GM12878 (cell line): ENCODE data around the gene DGKI. TPM values are rescaled to one million over a fixed set of nuclear protein-coding genes. Genes with fewer than 3 reads are reported as not detected.

Source experiments
- ATAC-seq: fragments of 200-7000 bp; cut with Tn5 transposase; 3 replicates; pipeline ENCODE4 v1.9.1; 2020; ENCODE audit warnings: mild to moderate bottlenecking, moderate library complexity
- BruUV-seq: library from RNA; stranded (reverse); fragments of 400-500 nt; replicated peaks from 2 replicates; lab custom pipeline; 2021; lab: Mats Ljungman, UMichigan
- CTCF ChIA-PET: fragments of 300-600 bp; sonication (Branson Sonifier 250); formaldehyde crosslinking; extraction: SDS; loops from one replicate; lab custom pipeline; 2021; ENCODE audit warnings: inconsistent platforms; lab: Yijun Ruan, JAX
- POLR2A ChIA-PET: fragments of 350-600 bp; formaldehyde crosslinking; extraction: SDS; loops from one replicate; lab custom pipeline; 2021; ENCODE audit warnings: inconsistent platforms; lab: Charles Lee
- RAD21 ChIA-PET: fragments of 300-600 bp; sonication (Branson Sonifier 250); formaldehyde crosslinking; loops from one replicate; lab custom pipeline; 2023; ENCODE audit warnings: antibody characterized with exemption; ENCODE audit not compliant: unreplicated experiment; lab: Charles Lee
- SMC1A ChIA-PET: fragments of 300-600 bp; sonication (Branson Sonifier 250); formaldehyde crosslinking; loops from one replicate; lab custom pipeline; 2023; ENCODE audit not compliant: unreplicated experiment, uncharacterized antibody; lab: Charles Lee
- DNase-seq: peaks from one replicate; pipeline ENCODE4 v3.0.0-alpha.2; 2011; ENCODE audit warnings: low read depth, low spot score
- FAIRE-seq: peaks from 3 replicates; lab custom pipeline; 2011; peaks lifted over from hg19 to GRCh38; lab: Jason Lieb, UNC
- H2AFZ ChIP-seq: 2 replicates; pipeline ENCODE4 v1.6.0; 2011; ENCODE audit warnings: low read depth, low read length, control low read depth; ENCODE audit not compliant: control insufficient read depth
- H3K27ac ChIP-seq: 2 replicates; pipeline ENCODE4 v1.5.1; 2011; ENCODE audit warnings: control low read depth; ENCODE audit not compliant: control insufficient read depth, insufficient read depth
- H3K27me3 ChIP-seq, 2 experiments: replicated peaks in 1 of 2; 2 replicates each; pipeline versions ENCODE4 v1.6.0 to v1.6.1; 2011; ENCODE audit warnings: low read length in 1 of 2; ENCODE audit not compliant: control insufficient read depth in 2 of 2, insufficient read depth in 2 of 2
- H3K36me3 ChIP-seq, 2 experiments: 2 replicates each; pipeline ENCODE4 v1.5.1; 2011; ENCODE audit warnings: low read length in 1 of 2; ENCODE audit not compliant: control insufficient read depth in 2 of 2, insufficient read depth in 2 of 2
- H3K4me1 ChIP-seq: 2 replicates; pipeline ENCODE4 v1.6.1; 2011; ENCODE audit warnings: mild to moderate bottlenecking, low read length, moderate library complexity, mixed read lengths; ENCODE audit not compliant: control insufficient read depth, insufficient read depth
- H3K4me2 ChIP-seq: 2 replicates; pipeline ENCODE4 v1.6.0; 2011; ENCODE audit warnings: control low read depth; ENCODE audit not compliant: control insufficient read depth, insufficient read depth
- H3K4me3 ChIP-seq: fragments of 200-600 bp; sonication (generic); 2 replicates; pipeline ENCODE4 v1.5.1; 2016
- H3K79me2 ChIP-seq: 2 replicates; pipeline ENCODE4 v1.6.0; 2011; ENCODE audit warnings: low read length; ENCODE audit not compliant: control insufficient read depth, insufficient read depth
- H3K9ac ChIP-seq: 2 replicates; pipeline ENCODE4 v1.8.0; 2011; ENCODE audit warnings: low read length, control low read depth, mixed read lengths; ENCODE audit not compliant: control insufficient read depth, insufficient read depth
- H3K9me3 ChIP-seq: replicated peaks from 3 replicates; pipeline ENCODE4 v1.5.1; 2011; ENCODE audit warnings: mild to moderate bottlenecking, low read length; ENCODE audit not compliant: control insufficient read depth, insufficient read depth
- H4K20me1 ChIP-seq: 2 replicates; pipeline ENCODE4 v1.6.0; 2011; ENCODE audit not compliant: control insufficient read depth, insufficient read depth
- BMI1 ChIP-seq: fragments of 450-650 bp; IDR thresholded peaks from 2 replicates; pipeline ENCODE4 v1.6.1; 2016; ENCODE audit warnings: mild to moderate bottlenecking, moderate library complexity, borderline replicate concordance
- CREM ChIP-seq: IDR thresholded peaks from 2 replicates; pipeline ENCODE4 v1.6.1; 2014; ENCODE audit warnings: antibody characterized with exemption, low read depth
- E2F4 ChIP-seq: IDR thresholded peaks from 2 replicates; pipeline ENCODE4 v1.6.1; 2012; ENCODE audit warnings: low read depth, low read length, improper control_type of control experiment
- FOS ChIP-seq: IDR thresholded peaks from 3 replicates; pipeline ENCODE4 v1.6.1; 2011; ENCODE audit warnings: borderline replicate concordance; ENCODE audit not compliant: insufficient read length; ENCODE audit errors: extremely low read depth
- KLF5 ChIP-seq: fragments of 450-650 bp; IDR thresholded peaks from 2 replicates; pipeline ENCODE4 v1.6.1; 2014; ENCODE audit warnings: mild to moderate bottlenecking; ENCODE audit not compliant: partially characterized antibody
- NR2C2 ChIP-seq: IDR thresholded peaks from 2 replicates; pipeline ENCODE4 v1.6.1; 2011; ENCODE audit warnings: borderline replicate concordance, low read depth; ENCODE audit not compliant: control insufficient read depth, insufficient read length
- POLR2AphosphoS5 ChIP-seq: IDR thresholded peaks from 2 replicates; pipeline ENCODE4 v1.6.1; 2011; ENCODE audit warnings: mild to moderate bottlenecking, low read length, inconsistent platforms
- SMAD1 ChIP-seq: fragments of 450-650 bp; IDR thresholded peaks from 2 replicates; pipeline ENCODE4 v1.6.1; 2018; ENCODE audit warnings: mild to moderate bottlenecking, low read depth; ENCODE audit not compliant: partially characterized antibody
- SMAD5 ChIP-seq: IDR thresholded peaks from 2 replicates; pipeline ENCODE4 v1.6.1; 2016; ENCODE audit warnings: antibody characterized with exemption, low read depth
- SP1 ChIP-seq: IDR thresholded peaks from one replicate; pipeline ENCODE4 v1.6.1; 2011; ENCODE audit warnings: low read depth, low read length
- SPI1 ChIP-seq: IDR thresholded peaks from 2 replicates; pipeline ENCODE4 v1.6.1; 2011; ENCODE audit warnings: low read depth, mild to moderate bottlenecking, low read length, moderate library complexity, borderline replicate concordance; ENCODE audit not compliant: insufficient read depth
- SREBF1 ChIP-seq: IDR thresholded peaks from 2 replicates; pipeline ENCODE4 v1.6.1; 2012; ENCODE audit warnings: mild to moderate bottlenecking, low read length
- WGBS: methylation state at CpG from one replicate; pipeline ENCODE4 v1.1.6; 2016; ENCODE audit warnings: low lambda C conversion rate; ENCODE audit not compliant: insufficient replicate concordance, insufficient coverage; ENCODE audit errors: missing lambda C conversion rate; 5-methylcytosine and 5-hydroxymethylcytosine counted together
- in situ Hi-C: fragments of 300-500 bp; cut with MboI; formaldehyde crosslinking; loops from 9 replicates; pipeline ENCODE4 v1.14.3; 2018; ENCODE audit warnings: mixed read lengths
- intact Hi-C: fragments of 100-400 bp; cut with micrococcal nuclease; formaldehyde crosslinking; loops from one replicate; pipeline ENCODE4 v1.14.2; 2022; ENCODE audit not compliant: unreplicated experiment
- polyA plus RNA-seq, 11 experiments: library from polyadenylated mRNA; depleted of rRNA in 4 of 11; unstranded in 6 of 11; stranded (reverse) in 5 of 11; fragments of >200 nt; fragmentation: Nextera tagmentation in 4 of 11; fragmentation: Illumina TruSeq in 1 of 11; extraction: Ambion mirVana in 4 of 11; extraction: Trizol in 1 of 11; gene quantifications; 1 replicate in 1 of 11; 2 replicates in 10 of 11; pipeline versions ENCODE4 v1.2.1 to v1.2.3, GENCODE V29; 2011 to 2016; ENCODE audit warnings: inconsistent platforms in 2 of 11, missing spikeins in 2 of 11, low read depth in 1 of 11
- total RNA-seq, 4 experiments: library from RNA; depleted of rRNA in 3 of 4; stranded (reverse); fragments of >200 nt in 3 of 4; fragmentation: Illumina TruSeq in 1 of 4; extraction: Trizol in 1 of 4; gene quantifications; 2 replicates each; pipeline versions ENCODE4 v1.2.1 to v1.2.3, GENCODE V29; 2013 to 2021
- TF ChIP-seq, protein P1 (sequence below): fragments of 150-350 bp; IDR thresholded peaks from 2 replicates; pipeline ENCODE4 v1.6.1; 2016; ENCODE audit warnings: low read depth, low read length
- TF ChIP-seq, protein P2 (sequence below): fragments of 450-650 bp; IDR thresholded peaks from 2 replicates; pipeline ENCODE4 v1.6.1; 2016; ENCODE audit warnings: mild to moderate bottlenecking

The DGKI gene
- total and polyA plus RNA-seq, 10 of the 15 experiments (the other 5 are each of a cell fraction or from before 2014, with no cell fraction given), result 10.4 to 37.1 (median 22.1) TPM

GRCh38 chr7:137658190-137658900 lies 188.4 kb downstream of the DGKI start (continued):
- no peak for TF ChIP-seq SMAD1
- no peak for TF ChIP-seq SPI1
- no peak for TF ChIP-seq KLF5
- TF ChIP-seq SP1, result no peak

GRCh38 chr7:137657476-137658189 lies 189.1 kb downstream of the DGKI start:
- no peak overlapping the region for H3K4me2 ChIP-seq
- no peak overlapping the region for H2AFZ ChIP-seq
- BruUV-seq, result no TSS peak
- ATAC-seq (no peak), FAIRE-seq (no peak), DNase-seq (no peak)
- intact Hi-C loops, result loop anchor here (2.0 to 10.0 kb wide), 2 partner anchors 159 to 1077 kb away; no protein-coding TSS in a partner anchor
- H3K27ac ChIP-seq, result no peak overlapping the region
- in situ Hi-C loops, result loop anchor here (5.0 kb wide), 2 partner anchors 240 to 350 kb away; no protein-coding TSS in a partner anchor
- no peaks in the 10 kb centered on the region for H3K4me1 ChIP-seq
- H3K79me2 ChIP-seq, result no peaks in the 10 kb centered on the region
- ChIA-PET POLR2A (interaction anchor here (1.0 to 3.7 kb wide), 3 partner anchors 10 to 13 kb away, joined by 3 to 23 read pairs (median 5); no protein-coding TSS in a partner anchor), RAD21 (interaction anchor here (0.6 to 8.8 kb wide), 24 partner anchors 11 to 352 kb away, joined by 3 to 141 read pairs (median 14); partner anchors contain the start of gene CREB3L2), CTCF (interaction anchor here (0.6 to 7.5 kb wide), 31 partner anchors 8 to 349 kb away, joined by 3 to 156 read pairs (median 14); partner anchors contain the start of genes CREB3L2 and DGKI), SMC1A (interaction anchor here (0.8 to 10.6 kb wide), 40 partner anchors 11 to 353 kb away, joined by 3 to 173 read pairs (median 7); partner anchors contain the start of gene CREB3L2)
- H3K27me3 ChIP-seq, result no peaks in the 10 kb centered on the region
- H3K4me3 ChIP-seq, result no peak overlapping the region
- H4K20me1 ChIP-seq, result no peaks in the 10 kb centered on the region
- no peak overlapping the region for H3K9ac ChIP-seq
- no peaks in the 10 kb centered on the region for H3K9me3 ChIP-seq
- no peaks in the 10 kb centered on the region for H3K36me3 ChIP-seq
- 54% methylated on average over 4 of the region's 4 CpGs for WGBS
- TF ChIP-seq, protein P1, sequence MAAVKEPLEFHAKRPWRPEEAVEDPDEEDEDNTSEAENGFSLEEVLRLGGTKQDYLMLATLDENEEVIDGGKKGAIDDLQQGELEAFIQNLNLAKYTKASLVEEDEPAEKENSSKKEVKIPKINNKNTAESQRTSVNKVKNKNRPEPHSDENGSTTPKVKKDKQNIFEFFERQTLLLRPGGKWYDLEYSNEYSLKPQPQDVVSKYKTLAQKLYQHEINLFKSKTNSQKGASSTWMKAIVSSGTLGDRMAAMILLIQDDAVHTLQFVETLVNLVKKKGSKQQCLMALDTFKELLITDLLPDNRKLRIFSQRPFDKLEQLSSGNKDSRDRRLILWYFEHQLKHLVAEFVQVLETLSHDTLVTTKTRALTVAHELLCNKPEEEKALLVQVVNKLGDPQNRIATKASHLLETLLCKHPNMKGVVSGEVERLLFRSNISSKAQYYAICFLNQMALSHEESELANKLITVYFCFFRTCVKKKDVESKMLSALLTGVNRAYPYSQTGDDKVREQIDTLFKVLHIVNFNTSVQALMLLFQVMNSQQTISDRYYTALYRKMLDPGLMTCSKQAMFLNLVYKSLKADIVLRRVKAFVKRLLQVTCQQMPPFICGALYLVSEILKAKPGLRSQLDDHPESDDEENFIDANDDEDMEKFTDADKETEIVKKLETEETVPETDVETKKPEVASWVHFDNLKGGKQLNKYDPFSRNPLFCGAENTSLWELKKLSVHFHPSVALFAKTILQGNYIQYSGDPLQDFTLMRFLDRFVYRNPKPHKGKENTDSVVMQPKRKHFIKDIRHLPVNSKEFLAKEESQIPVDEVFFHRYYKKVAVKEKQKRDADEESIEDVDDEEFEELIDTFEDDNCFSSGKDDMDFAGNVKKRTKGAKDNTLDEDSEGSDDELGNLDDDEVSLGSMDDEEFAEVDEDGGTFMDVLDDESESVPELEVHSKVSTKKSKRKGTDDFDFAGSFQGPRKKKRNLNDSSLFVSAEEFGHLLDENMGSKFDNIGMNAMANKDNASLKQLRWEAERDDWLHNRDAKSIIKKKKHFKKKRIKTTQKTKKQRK, result no peak
- no peak for TF ChIP-seq SREBF1
- TF ChIP-seq FOS, result no peak
- TF ChIP-seq POLR2AphosphoS5, result no peak
- no peak for TF ChIP-seq SMAD5
- TF ChIP-seq BMI1, result no peak
- no peak for TF ChIP-seq CREM
- TF ChIP-seq, protein P2, sequence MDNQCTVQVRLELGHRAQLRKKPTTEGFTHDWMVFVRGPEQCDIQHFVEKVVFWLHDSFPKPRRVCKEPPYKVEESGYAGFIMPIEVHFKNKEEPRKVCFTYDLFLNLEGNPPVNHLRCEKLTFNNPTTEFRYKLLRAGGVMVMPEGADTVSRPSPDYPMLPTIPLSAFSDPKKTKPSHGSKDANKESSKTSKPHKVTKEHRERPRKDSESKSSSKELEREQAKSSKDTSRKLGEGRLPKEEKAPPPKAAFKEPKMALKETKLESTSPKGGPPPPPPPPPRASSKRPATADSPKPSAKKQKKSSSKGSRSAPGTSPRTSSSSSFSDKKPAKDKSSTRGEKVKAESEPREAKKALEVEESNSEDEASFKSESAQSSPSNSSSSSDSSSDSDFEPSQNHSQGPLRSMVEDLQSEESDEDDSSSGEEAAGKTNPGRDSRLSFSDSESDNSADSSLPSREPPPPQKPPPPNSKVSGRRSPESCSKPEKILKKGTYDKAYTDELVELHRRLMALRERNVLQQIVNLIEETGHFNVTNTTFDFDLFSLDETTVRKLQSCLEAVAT, result no peak
- TF ChIP-seq NR2C2, result no peak
- TF ChIP-seq E2F4, result no peak
